H1 (cell line): Measurements from ENCODE around the gene BRD4. TPM values are rescaled to one million over a fixed set of nuclear protein-coding genes. Genes with fewer than 3 reads are reported as not detected.

Source experiments
- SIN3A ChIP-seq, 2 experiments: IDR thresholded peaks in 1 of 2; conservative IDR thresholded peaks in 1 of 2; 2 replicates each; pipeline ENCODE4 v1.6.1; 2011 to 2012; ENCODE audit warnings: low read length in 2 of 2, improper control_type of control experiment in 1 of 2, low read depth in 1 of 2, mild to moderate bottlenecking in 1 of 2
- polyA plus RNA-seq, 7 experiments: library from polyadenylated mRNA; depleted of rRNA in 3 of 7; stranded (reverse) in 5 of 7; unstranded in 2 of 7; fragments of >200 nt in 5 of 7; fragments of 200-250 nt in 2 of 7; gene quantifications; 1 replicate in 5 of 7; 2 replicates in 1 of 7; 4 replicates in 1 of 7; pipeline versions ENCODE4 v1.2.1 to v1.2.3, GENCODE V29; 2011 to 2013; ENCODE audit warnings: missing spikeins in 2 of 7, mixed read lengths in 2 of 7
- total RNA-seq: library from RNA; stranded (reverse); fragmentation: NEBNext Ultra II Directional; extraction: Animal tissue kit (Norgen Biotek cat#: 25700); gene quantifications from 2 replicates; pipeline ENCODE4 v1.2.1, GENCODE V29; 2021

The BRD4 gene
- total and polyA plus RNA-seq, 2 of the 8 experiments (the other 6 are each of a cell fraction or from before 2014, with no cell fraction given), result 14.1 to 146 TPM

DNA sequence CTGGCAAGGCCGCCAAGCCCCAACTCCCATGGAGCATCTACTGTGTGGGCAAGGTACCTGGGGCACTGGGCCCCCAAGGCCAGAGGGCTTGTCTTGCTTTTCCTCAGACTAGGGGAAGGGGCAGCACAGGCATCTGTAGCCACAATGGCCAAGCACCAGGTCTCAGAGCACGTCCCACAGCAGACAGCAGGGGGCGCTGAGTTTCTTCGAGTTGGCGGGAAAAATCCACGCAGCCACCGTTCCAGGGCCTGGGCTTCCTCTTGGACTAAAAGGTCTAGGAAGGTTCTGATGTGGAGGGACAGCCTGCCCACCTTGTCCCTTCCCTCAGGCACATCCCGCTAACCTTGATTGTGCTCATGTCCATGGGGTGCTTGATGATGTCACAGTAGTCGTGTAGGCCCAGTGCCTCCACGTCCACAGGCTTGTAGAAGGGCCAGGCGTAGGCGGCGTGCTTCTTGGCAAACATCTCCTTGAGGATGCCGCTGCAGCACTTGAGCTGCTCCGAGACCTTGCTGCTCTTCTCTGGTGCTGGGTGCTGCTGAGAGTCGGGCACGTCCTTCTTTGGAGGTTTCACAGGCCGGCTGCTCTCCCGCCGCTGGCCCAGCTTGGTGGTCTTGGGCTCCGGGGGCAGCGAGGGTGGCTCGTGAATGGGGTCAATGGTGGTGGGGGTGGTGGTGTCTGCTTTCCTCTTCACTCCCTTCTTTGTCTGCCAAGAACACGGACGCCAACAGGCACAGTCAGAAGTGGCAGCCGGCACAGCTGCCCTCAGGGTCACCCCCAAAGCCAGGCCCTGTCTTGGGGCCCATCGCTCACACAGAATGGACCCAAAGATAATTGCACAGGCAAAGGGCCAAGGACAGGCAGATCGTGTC lies 68.0 kb downstream of the BRD4 start (continued):
- TF ChIP-seq SIN3A (conservative IDR thresholded peaks at IDR 0.05 in 1 of 2, IDR thresholded peaks at IDR 0.05 in 1 of 2; ENCODE audit: low read depth in 1 of 2, low read length in 2 of 2), result 0 out of 4 replicates have a peak, but pooled peaks of 1 of the 2 experiments have one; percentile 29
